NCI-H748 treated with DMSO at 0.1 percent for 48 hours (cell line): ENCODE data around the gene MID1.

ENCODE experiments used
- DNase-seq: peaks from one replicate; lab custom pipeline; 2025; lab: John Stamatoyannopoulos, UW

MID1 gene

DNA sequence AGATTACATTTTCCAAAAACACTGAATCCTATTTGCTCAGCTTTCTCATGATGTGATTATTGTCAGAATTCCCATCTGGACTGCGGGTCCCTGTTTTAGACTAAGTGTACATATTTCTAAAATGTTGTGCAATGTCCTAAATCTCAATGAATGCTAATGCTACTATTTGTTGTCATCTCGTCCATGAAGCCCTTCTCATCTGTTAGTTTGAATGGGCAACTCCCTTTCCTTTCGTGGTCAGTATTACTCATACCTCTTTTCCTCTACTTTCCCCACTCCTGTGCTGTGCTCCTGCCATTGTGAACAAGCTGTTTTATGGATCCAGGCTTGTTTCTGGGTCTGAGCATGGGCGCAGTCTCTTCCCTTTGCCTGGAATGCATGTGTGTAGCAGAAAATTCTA is 91.0 kb downstream of the MID1 start:
- no peak for DNase-seq

DNA sequence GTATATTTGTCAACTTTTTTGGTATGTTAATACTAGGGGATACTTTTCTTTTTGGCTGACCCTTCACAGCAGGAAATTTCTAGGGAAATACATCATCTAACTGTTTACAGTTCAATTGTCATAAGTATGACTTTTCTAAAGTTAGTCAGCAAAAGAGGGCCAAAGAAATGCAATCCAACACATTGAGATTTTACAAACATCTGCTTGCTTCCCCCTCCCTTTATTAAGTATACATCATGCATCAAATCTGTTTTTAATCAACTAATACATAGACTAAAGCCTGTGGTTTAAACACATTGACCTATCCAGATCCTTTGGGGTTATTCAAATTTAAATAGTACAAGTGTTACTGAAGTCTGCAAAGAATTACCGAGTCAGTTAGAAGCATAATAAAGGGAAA is 93.9 kb downstream of the MID1 start:
- no peak for DNase-seq

DNA sequence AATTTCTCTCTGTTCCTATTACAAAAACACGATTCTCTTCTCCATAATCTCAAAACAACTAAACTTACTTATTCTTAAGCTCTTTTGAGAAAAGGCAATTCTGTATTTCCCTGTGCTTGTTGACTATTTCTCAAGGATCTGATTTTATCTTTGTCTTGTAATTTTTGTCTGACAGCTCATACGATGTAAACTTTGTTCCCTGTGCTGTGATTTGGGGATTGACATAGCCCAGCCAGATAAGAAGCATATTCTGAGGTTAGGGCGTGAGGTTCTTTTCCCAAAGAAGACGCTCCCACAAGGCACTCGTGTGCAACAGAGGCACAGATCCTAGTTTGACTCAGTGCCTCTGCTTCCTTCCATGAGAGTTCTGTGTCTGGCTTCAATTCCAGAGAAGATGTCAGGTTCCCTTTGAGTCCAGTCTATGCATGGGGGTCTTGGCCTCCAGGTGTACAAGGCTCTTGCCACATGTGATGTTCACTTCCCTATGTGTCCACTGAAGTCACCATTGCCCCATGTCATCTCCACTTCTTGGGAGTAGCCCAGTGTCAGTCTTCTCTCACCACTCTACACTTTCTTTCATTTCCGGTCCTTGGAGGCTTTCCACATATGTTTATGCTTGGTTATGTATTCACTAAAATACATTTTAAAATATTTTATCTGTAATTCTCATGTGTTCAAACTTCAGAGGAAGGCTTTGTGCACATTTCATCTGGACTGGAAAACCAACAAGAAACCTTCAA is 94.8 kb downstream of the MID1 start:
- DNase-seq: no peak

DNA sequence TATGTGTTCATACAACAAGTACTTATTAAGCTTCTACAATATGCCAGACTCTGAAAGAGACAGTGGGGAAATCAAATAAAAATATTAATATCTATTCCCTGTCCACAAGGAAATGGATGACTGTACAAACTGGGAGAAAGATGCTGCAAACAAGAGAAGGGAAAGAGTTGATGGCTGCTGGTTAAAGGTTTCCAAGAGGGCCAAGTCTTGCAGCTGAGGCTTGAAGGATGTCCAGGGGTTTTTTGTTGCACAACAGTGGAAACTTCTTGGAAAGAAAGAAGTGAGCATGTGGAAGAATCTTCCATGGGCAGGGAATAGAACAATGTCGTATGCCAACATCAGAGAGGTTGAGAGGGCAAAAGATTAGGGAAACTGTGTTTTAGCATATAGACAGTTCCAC is 95.8 kb downstream of the MID1 start:
- DNase-seq: no peak

DNA sequence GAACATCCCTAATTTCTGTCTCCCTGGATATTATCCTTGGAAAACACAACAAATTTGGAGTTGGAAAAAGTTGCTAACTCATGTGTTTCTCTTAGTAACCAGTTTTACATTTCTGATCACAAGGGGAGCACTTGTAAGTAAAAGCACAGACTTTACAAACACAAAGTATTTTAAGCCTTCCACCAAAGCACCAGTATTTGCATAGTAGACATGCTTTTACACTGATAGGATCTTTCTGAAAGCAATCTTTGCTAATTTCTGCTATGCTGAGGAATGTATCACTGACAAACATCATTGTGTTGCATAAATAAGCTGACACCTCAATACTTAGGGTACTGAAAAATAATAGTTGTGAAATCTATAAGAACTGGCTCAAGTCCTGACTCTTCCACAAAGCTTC is 100.6 kb downstream of the MID1 start:
- DNase-seq: no peak

DNA sequence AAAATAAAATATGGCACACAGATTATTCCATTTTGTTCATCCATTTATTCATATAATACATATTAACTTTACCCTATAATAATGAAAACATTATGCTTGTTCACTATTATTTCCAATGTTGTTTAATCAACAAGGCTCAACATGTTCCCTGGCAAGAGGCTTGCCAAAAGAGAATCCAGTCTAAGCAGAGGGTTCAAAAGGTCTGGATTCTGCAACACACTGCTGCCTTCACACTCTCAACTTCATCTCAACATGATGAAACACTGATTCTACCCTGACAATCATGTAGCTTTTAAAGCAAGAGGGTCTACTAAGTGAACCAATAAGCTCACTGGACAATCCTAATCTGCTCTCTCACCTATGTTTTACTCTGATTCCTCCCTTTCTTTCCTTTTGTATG is 101.1 kb downstream of the MID1 start:
- no peak for DNase-seq

DNA sequence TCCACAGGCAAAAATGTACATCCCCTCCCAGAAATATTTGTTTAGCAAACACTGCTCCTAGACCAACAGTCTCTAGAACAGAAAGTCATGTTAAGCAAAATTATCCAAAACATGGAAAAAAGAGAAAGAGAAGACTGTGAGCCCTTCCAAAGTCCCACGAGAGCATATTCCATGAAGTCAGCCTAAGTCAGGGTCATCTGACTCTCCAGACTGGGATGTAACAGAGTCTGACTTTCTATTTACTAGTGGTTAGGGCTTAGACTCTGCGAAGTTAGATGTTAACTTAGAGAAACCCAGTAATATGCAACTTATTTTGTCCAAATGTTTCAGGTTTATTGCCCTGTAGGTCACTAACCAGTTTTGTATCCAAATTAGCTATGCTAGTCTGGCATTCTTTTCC is 102.3 kb downstream of the MID1 start:
- DNase-seq: no peak

DNA sequence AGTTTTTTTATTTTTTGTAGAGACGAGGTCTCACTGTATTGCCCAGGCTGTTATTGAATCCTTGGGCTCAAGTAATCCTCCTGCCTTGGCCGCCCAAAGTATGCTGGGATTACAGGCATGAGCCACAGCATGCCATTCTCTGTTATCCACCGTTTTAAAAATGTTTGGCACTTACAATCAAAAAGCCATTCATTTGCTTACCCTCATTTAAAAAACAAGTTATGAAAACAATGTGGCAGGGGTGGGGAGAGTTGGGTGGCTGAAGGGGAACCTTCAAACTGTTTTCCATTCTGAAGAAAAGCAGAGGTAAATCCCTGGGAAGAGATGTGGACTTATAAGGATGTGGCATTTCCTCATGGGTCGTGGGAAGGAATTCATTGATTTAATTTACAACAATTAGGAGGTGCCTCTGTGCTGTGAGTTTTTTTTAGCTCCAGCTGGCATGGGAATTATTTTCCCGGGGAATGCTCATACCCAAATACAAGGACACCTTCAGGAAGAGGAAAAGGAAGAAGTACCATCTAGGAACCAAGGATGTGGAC is 103.5 kb downstream of the MID1 start:
- no peak for DNase-seq

DNA sequence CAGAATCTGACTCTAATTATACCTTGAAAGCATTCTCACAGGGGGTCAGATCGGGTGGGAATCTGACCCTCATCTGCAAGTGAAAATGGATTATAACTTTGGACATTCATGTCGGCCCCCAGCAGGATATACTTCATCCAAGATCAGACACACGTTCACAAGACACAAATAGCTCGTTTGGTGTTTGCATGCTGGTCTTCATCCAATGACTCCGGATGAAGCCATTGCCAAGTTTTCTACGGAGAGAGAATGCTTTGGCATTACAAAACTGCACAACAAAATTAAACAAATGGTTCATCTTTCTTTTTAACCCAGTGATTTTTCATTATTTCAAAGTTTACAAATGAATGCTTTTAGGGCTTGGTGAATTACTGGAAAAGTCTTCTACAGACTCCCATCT is 105.5 kb downstream of the MID1 start:
- no peak for DNase-seq

DNA sequence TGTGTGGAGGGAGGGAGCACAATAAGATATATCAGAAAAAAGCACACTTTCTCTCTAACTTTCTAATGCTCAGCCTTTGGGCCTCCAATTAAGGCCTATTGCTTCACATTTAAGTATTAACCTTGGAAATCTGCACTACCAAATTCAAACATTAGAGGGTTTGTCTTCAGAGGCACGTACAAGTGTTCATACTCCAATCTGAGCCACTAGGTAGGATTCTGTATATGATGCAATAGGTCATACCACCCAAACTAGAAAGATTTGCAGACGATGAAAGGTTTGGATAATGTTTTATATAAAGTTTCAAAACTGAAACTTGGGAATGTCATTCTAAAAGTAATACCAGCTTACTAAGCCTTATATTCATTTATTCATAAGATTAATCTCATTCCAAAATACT is 106.4 kb downstream of the MID1 start:
- DNase-seq: no peak

DNA sequence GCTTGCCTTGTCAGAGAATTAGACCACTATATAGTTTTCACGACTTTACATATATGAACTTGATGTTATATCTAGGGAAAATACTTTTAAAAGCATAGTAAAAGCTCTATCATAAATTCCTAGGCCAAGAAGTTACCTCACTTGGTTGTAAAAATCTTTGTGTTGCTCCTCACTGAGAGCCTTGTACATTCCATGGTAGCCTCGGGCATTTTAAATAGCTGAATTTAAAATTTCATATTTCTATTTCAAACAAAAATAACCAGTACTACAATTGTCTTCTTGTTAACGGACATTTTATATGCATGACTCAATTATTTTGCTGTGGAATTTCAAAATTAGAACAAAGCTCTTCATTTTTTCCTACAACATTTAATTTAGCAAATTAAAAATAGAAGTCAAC is 107.6 kb downstream of the MID1 start:
- DNase-seq: no peak

DNA sequence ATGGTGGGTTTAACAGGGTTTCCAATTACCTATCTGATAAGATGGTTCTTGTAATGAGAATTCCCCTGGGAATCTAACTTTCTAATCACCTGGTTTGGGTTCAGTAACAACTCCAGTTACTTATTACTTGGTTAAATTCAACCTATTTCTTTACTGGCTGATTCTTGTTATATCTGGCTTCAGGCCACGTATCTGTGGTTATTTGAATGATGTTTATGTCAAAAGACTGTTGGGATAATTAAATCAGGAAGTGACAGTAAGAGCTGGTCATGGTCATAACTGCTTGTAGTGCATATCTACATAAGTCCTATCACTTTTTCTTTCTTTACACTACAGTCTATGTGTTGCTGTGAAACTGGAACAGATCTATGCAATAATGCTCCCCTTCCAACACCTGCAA is 108.1 kb downstream of the MID1 start:
- no peak for DNase-seq

DNA sequence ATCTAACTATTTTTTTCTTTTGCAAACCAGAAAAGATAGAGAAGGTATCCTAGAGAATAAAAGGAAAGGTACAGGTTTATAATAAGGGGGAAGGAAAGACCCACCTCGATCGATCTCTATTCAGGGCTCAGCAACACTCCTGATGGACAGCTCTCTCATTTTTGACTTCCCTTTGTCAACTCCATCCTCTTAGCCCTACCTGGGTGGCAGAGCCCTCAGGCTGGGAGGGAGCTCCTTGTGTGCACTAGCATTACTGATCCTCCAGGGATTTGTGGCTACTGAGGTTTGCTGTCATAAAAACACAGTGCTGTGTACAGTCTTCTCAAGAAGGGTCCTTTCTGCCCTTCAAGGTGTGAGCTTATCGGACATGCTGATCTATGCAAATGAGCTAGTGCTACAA is 111.0 kb downstream of the MID1 start:
- no peak for DNase-seq

DNA sequence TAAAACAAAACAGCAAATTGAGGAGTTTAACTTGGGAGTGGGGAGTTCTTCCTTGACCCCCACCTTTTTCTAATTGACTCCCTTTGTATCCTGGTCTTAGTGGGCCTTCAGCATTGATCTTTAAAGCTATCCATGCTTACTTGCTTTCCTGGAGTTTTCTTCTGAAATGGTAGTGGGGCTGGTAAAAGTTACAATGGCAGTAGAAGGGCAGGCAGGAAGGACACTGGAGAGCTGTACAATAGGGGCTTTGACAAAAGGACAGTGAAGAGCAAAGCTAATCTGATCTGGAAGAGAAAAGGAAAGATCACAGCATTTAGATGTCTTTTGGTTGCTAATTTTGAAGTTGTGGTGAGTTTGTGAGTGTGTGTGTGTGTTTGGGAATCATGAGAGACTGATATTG is 111.5 kb downstream of the MID1 start:
- no peak for DNase-seq

DNA sequence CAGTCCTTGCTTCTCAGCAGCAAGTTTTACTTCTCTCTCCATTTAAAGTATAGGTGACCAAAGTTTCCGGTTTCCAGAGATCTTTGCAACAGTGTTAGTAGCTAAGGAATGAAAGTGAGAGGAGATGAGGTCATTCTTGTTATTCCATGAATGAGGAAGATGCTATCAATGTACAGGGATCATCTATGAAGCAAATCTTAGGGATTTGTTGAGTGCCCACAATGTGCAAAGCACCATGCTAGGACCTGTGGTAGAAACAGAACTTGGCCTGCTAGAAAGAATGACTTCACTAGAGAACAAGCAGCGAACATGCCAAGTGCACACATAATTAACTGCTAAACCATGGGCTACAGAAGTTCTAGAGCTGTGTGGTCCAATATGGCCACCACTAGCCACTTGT is 112.5 kb downstream of the MID1 start:
- DNase-seq: no peak

DNA sequence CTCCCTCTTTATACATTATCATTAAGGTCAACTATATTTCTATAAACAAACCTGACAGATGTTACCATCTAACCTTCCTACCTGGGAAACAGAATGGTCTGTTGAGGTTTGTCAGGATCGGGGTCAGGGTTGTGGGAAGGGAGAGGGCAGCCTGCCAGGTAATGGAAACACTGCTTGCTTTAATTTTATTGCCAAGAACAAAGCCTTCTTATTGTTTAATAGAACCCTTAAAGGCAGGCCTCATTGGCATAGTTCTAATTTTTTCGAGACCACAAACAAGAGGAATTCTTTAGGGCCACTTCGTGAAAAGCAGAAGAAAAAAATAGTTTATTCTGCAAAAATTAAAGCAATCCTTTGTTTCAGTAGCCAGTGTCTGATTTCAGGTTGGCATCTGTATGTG is 113.2 kb downstream of the MID1 start:
- no peak for DNase-seq

DNA sequence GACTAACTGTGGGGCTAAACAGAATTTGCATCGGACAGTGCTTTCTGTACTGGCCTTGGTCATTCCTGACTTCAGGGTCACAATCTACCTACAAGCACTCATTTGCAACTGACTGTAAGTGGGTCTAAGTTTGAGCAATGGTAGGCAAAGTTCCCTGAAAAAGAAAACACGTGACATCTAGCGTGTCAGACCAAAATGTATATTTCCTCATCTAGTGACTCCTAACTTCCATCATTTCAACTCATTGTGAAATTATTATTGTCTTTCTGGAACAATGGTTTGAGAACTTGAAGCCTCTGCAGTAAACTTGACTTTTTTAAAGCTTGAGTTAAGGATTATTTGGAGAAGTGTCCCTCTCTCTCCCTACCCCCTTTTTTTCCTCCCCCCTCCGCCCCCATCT is 113.6 kb downstream of the MID1 start:
- DNase-seq: no peak

DNA sequence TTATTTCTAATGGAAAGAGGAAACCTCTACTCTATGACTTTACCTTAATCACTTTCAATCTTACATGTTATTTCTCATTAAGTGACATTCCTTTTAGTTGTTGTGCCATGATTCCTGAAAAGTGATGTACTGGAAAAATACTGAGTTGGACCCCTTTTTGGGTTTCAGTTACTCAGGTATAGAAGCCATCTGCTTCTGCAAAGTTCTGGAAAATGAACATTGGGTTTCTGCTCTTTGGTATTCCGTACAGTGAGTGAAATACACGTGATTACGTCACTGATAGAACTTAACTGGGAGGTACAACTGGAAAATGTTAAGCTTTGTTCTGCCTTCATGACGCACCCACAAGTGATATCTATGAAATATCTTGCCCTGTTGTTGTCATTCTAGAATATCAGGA is 114.7 kb downstream of the MID1 start:
- DNase-seq: no peak

DNA sequence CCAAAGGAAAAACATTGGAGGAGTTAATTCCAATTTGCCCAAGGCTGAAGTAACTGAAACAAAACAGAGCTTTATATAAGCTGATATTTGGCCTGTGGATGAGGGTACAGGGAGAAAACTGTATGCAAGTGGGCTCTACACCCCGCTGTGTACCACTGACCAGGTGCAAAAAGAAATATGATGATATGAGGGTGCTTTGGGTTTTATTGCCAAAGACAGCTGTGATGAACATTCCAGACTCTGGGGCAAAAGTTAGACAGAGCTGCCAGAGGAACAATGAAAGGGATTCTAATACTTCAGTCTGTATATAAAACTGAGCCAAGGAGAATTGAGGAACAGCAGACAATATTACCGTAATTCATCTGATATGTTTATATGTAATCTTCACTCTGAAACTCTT is 117.4 kb downstream of the MID1 start:
- no peak for DNase-seq

DNA sequence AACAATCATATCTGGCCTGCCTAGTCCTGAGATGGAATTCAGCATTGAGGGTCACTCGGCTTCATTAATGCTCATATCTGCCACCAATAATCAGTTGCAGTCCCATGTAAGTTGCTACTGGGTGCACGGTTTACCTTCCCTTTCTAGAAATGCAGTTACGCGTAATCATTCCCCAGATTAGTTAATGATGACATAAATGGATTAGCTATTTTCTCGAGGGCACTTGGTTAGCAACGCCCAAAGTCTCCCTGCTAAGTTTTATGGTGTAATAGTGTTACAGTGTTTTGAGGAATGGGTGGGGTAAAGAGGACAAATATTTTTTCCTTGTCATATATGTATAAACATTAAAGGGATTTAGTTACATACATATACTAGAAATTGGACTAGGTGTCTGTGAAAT is 118.8 kb downstream of the MID1 start:
- no peak for DNase-seq

DNA sequence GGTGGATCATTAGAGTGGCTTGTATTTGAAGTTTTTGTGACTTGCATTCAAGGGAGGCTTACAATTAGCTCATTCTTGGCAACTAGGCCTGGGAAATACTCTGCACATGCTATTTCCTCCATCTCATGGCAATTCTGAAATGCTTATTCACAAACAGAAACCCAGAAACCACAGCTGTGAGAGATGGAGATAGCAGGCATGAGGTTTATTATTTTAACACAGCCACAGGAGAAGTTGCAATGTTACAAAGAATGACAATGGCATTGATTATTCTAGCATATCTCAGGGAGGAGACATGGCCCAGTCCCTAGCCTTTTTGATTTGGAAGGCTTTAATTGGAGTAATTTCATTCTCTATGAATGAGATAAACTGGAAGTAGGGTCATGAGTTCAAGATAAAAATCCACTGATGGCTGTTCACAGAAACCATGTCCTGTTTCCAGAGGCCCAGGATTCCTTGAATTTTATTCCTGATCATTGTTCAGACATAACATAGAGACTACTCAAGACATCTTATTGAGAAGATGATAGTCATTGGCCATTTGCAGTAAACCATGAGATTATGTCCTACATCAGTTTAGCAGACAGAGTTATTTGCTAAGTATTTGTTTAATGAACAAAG is 123.9 kb downstream of the MID1 start:
- no peak for DNase-seq

DNA sequence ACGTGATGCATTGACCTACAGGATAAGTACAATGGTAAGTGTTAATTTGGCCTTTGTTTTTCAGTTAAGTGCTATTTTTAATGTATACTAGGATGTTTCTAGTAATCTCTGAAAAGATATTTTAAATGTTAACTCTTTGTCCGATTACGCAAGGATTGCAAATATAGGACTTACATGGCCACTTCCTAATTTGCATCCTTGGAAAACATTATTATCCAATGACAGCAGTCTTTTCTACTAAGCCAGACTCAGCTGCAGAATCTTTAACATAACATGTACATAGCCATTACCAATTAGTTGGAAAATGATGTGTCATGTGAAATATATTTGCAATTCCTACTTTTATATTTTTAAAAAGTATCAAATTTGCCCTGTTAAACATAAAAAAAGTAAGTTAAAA is 124.7 kb downstream of the MID1 start:
- DNase-seq: no peak

DNA sequence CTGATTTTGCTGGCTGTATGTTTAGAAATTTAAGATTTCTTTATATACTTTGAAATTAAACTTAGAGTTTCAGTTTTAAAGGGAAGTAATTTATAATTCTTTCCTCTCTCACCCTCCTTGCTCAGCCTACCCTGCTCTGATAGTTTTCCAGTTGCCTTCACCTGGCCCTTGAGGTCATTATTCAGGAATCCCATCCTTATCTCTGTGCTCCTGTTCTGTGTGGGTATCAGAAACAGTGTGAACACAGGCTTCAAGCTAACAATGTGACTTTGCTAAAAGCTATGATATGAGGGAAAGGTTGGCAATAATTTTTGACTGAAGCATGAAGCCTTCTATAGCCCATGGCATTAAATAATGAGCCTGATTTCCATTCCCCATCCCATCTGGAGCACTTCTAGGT is 128.1 kb downstream of the MID1 start:
- DNase-seq: no peak

DNA sequence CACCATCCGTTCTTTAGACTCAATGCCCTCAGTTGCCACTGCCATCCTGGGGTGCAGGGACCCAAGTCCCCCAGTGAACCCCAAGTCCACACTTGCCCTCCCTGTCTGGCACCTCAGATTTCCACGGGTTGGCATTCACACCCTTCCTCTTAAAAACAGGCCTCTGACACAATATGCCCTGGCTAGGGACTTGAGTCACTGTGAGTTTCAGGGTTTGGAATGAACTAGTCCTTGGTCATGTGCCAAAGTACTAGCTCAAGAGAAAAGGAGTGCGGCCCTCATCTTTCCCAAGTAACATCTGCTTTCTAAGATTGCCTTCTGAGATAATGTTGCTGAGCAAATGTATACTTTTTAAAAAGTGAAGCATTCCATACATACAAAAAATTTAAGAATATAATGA is 134.0 kb downstream of the MID1 start:
- DNase-seq: no peak
